Left lung (tissue), 10 donors: ENCODE data around the gene ENO3. TPM values are rescaled to one million over a fixed set of nuclear protein-coding genes. Genes with fewer than 3 reads are reported as not detected.

Source experiments
- ATAC-seq: fragments of 200-7000 bp; cut with Tn5 transposase; one replicate; pipeline ENCODE4 v1.9.1; 2020; ENCODE audit warnings: moderate library complexity
- DNase-seq, 4 donors: peaks; one replicate each; pipeline ENCODE4 v3.0.0-alpha.2; 2013 to 2020
- H3K27ac ChIP-seq, 2 donors: fragments of 200-600 bp; sonication (generic) in 1 of 2; one replicate each; pipeline versions ENCODE4 v1.5.0 to v1.8.0; 2020 to 2021
- H3K27me3 ChIP-seq, 2 donors: fragments of 200-600 bp; sonication (generic) in 1 of 2; one replicate each; pipeline versions ENCODE4 v1.5.0 to v1.8.0; 2020 to 2021
- H3K36me3 ChIP-seq, 2 donors: fragments of 200-600 bp; sonication (generic) in 1 of 2; one replicate each; pipeline versions ENCODE4 v1.5.0 to v1.8.0; 2020 to 2021
- H3K4me1 ChIP-seq, 2 donors: fragments of 200-600 bp; one replicate each; pipeline ENCODE4 v1.8.0; 2021
- H3K4me3 ChIP-seq, 2 donors: fragments of 200-600 bp; sonication (generic) in 1 of 2; one replicate each; pipeline versions ENCODE4 v1.5.0 to v1.8.0; 2020 to 2021; ENCODE audit warnings: mild to moderate bottlenecking in 1 of 2
- H3K9me3 ChIP-seq, 2 donors: fragments of 200-600 bp; sonication (generic) in 1 of 2; one replicate each; pipeline versions ENCODE4 v1.5.0 to v1.8.0; 2020 to 2021
- CTCF ChIP-seq, 2 donors: fragments of 200-600 bp; sonication (generic) in 1 of 2; IDR thresholded peaks; one replicate each; pipeline versions ENCODE4 v1.5.0 to v1.8.0; 2021; ENCODE audit warnings: antibody characterized with exemption in 2 of 2
- intact Hi-C, 2 donors: fragments of 100-400 bp; cut with DNase I; formaldehyde crosslinking; loops; one replicate each; pipeline versions ENCODE4 v1.11.2 to v1.14.2; 2022
- polyA plus RNA-seq, 6 donors: library from polyadenylated mRNA; unstranded; fragments of 120-200 nt; gene quantifications; one replicate each; pipeline ENCODE4 v1.2.1, GENCODE V29; 2013; ENCODE audit not compliant: insufficient read length in 6 of 6
- total RNA-seq, 2 donors: library from RNA; stranded (reverse); fragmentation: NEBNext Ultra II Directional; extraction: Animal tissue kit (Norgen Biotek cat#: 25700); gene quantifications; one replicate each; pipeline ENCODE4 v1.2.1, GENCODE V29; 2021
- donor health status: DM: no; HTN: yes; CAD: no.
- donor health status: DM: no; HTN: no; CAD: no.

The ENO3 gene
- total and polyA plus RNA-seq, 8 donors: 10.7 to 22.4 (median 15.6) TPM

GRCh38 chr17:4940555-4941318, 10.2 kb upstream of the ENO3 start:
- Histone ChIP-seq H3K36me3 (peaks cover 0 to 62% of the 10 kb centered on the region in 2 donors), H3K9me3 (no peaks in the 10 kb centered on the region), H3K4me1 (peaks cover 28 to 66% of the 10 kb centered on the region in 2 donors), H3K27ac (peak overlapping the region; percentile 96 to 97), H3K4me3 (peak overlapping the region; percentile 77 to 93), H3K27me3 (no peaks in the 10 kb centered on the region)
- no peak for TF ChIP-seq CTCF (IDR thresholded peaks at IDR 0.05)
- DNase-seq (peak in 2 of 4 donors; percentile 84), ATAC-seq (peak; percentile 77)
- intact Hi-C loops: no loop called here

- peak overlapping the region; percentile 77 to 93 for H3K4me3 ChIP-seq
- DNase-seq (no peak), ATAC-seq (no peak)
- peaks cover 0 to 64% of the 10 kb centered on the region in 2 donors for H3K36me3 ChIP-seq
- intact Hi-C loops: no loop called here
- H3K9me3 ChIP-seq: no peaks in the 10 kb centered on the region
- no peaks in the 10 kb centered on the region for H3K27me3 ChIP-seq
- peak overlapping the region in 1 of 2 donors; percentile 97 for H3K27ac ChIP-seq
- peaks cover 34 to 71% of the 10 kb centered on the region in 2 donors for H3K4me1 ChIP-seq
- TF ChIP-seq CTCF (IDR thresholded peaks at IDR 0.05): no peak
Observed at GRCh38 chr17:4941319-4941610, 9.7 kb upstream of the ENO3 start.

GRCh38 chr17:4942760-4943508, 8.0 kb upstream of the ENO3 start:
- peaks cover 39 to 78% of the 10 kb centered on the region in 2 donors for H3K4me1 ChIP-seq
- intact Hi-C loops: no loop called here

GRCh38 chr17:4944163-4944553, 6.8 kb upstream of the ENO3 start:
- no peak for TF ChIP-seq CTCF (IDR thresholded peaks at IDR 0.05)
- no peak for ATAC-seq
- DNase-seq: peak in 1 of 4 donors; percentile 81
- Histone ChIP-seq H3K27ac (peak overlapping the region; percentile 58 to 100), H3K9me3 (no peaks in the 10 kb centered on the region), H3K4me1 (peaks cover 30 to 66% of the 10 kb centered on the region in 2 donors), H3K4me3 (peak overlapping the region in 1 of 2 donors; percentile 100), H3K36me3 (peaks cover 0 to 53% of the 10 kb centered on the region in 2 donors), H3K27me3 (no peaks in the 10 kb centered on the region)
- intact Hi-C loops: no loop called here

More at GRCh38 chr17:4942760-4943508, 8.0 kb upstream of the ENO3 start:
- ATAC-seq: no peak
- TF ChIP-seq CTCF (IDR thresholded peaks at IDR 0.05): no peak
- Histone ChIP-seq H3K27me3 (no peaks in the 10 kb centered on the region), H3K36me3 (peaks cover 0 to 59% of the 10 kb centered on the region in 2 donors), H3K4me3 (peak overlapping the region in 1 of 2 donors; percentile 100), H3K9me3 (no peaks in the 10 kb centered on the region), H3K27ac (peak overlapping the region in 1 of 2 donors; percentile 100)
- DNase-seq: peak in 1 of 4 donors; percentile 24

GRCh38 chr17:4944554-4945175, 6.3 kb upstream of the ENO3 start:
- no peak for ATAC-seq
- peaks cover 0 to 53% of the 10 kb centered on the region in 2 donors for H3K36me3 ChIP-seq
- H3K4me3 ChIP-seq: peak overlapping the region in 1 of 2 donors; percentile 100
- peaks cover 29 to 64% of the 10 kb centered on the region in 2 donors for H3K4me1 ChIP-seq
- no peak for TF ChIP-seq CTCF (IDR thresholded peaks at IDR 0.05)
- H3K27ac ChIP-seq: peak overlapping the region; percentile 58 to 100
- no peaks in the 10 kb centered on the region for H3K9me3 ChIP-seq
- intact Hi-C loops: no loop called here
- peak in 1 of 4 donors; percentile 78 for DNase-seq
- H3K27me3 ChIP-seq: no peaks in the 10 kb centered on the region
